T-helper 17 cell (primary cell): ENCODE results near the gene RASL12. TPM values are rescaled to one million over a fixed set of nuclear protein-coding genes. Genes with fewer than 3 reads are reported as not detected.
"Not testable (repeated sequence)": the region's sequence is repeated elsewhere in the genome, so short reads cannot be mapped to it uniquely, and the experiment has no call there.

ENCODE experiments used
- ATAC-seq: fragments of 150-1000 bp; cut with Tn5 transposase; 2 replicates; pipeline ENCODE4 v1.10.0; 2021; ENCODE audit warnings: mild to moderate bottlenecking, moderate library complexity
- DNase-seq, 3 donors: peaks; one replicate each; pipeline versions ENCODE4 v3.0.0 to v3.0.0-alpha.2; 2020 to 2021
- H3K9me3 ChIP-seq: one replicate; pipeline ENCODE4 v1.7.0; 2013; ENCODE audit warnings: low read length, mild to moderate bottlenecking; ENCODE audit not compliant: control insufficient read depth, poor library complexity, severe bottlenecking
- H3K27ac Mint-ChIP-seq: one replicate; pipeline ENCODE4 v1.8.0; 2022; ENCODE audit warnings: mild to moderate bottlenecking, moderate library complexity, mixed read lengths
- H3K27me3 Mint-ChIP-seq: one replicate; pipeline ENCODE4 v1.8.0; 2022; ENCODE audit warnings: mixed read lengths
- H3K36me3 Mint-ChIP-seq: one replicate; pipeline ENCODE4 v1.8.0; 2022; ENCODE audit warnings: low read depth, mixed read lengths
- H3K4me1 Mint-ChIP-seq: one replicate; pipeline ENCODE4 v1.8.0; 2022; ENCODE audit warnings: mild to moderate bottlenecking, mixed read lengths
- H3K4me3 Mint-ChIP-seq: one replicate; pipeline ENCODE4 v1.8.0; 2022; ENCODE audit warnings: mild to moderate bottlenecking, moderate library complexity, mixed read lengths
- total RNA-seq, 4 donors: library from RNA in 2 of 4; stranded (reverse) in 2 of 4; gene quantifications; one replicate each; pipeline ENCODE4 v1.2.3 and lab custom pipeline; 2022 to 2026

RASL12 gene
- total RNA-seq, 2 donors from 2014 or later = not detected

DNA sequence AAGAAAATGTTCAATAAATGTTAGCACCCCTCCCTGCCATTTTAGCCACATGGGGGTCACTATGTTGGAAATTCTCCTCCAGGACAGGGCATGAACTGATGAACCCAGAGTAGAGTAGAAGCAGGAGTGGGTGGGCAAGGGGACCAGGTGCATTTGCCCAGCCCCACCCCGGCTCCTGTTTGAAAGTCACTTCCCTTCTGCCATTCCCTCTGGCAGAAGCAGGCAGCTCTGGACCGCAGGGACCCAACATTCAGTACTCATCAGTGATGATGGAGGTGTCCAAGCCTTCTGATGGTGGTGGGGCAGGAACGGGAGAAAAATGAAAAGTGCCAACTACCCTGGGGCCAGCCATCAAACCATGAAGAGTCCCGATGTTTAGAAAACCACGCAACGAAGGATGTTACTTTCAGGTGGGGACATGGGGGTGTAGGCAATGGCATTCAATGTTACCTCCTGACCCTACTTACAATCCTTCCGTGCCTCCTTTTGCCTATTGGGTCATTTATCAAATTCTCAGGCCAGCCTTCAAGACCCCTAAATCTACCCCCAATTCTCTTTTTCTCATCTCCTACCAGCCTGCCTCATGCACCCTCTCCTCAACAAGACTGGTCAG is 30.0 kb upstream of the RASL12 start:
- no peaks in the 10 kb centered on the region for H3K9me3 ChIP-seq
- no peak overlapping the region for H3K4me3 Mint-ChIP-seq
- H3K27me3 Mint-ChIP-seq = no peaks in the 10 kb centered on the region
- DNase-seq = no peak
- peaks cover 12% of the 10 kb centered on the region for H3K4me1 Mint-ChIP-seq
- no peak for ATAC-seq
- H3K27ac Mint-ChIP-seq = peak overlapping the region; percentile 81
- H3K36me3 Mint-ChIP-seq = peaks cover 8% of the 10 kb centered on the region

DNA sequence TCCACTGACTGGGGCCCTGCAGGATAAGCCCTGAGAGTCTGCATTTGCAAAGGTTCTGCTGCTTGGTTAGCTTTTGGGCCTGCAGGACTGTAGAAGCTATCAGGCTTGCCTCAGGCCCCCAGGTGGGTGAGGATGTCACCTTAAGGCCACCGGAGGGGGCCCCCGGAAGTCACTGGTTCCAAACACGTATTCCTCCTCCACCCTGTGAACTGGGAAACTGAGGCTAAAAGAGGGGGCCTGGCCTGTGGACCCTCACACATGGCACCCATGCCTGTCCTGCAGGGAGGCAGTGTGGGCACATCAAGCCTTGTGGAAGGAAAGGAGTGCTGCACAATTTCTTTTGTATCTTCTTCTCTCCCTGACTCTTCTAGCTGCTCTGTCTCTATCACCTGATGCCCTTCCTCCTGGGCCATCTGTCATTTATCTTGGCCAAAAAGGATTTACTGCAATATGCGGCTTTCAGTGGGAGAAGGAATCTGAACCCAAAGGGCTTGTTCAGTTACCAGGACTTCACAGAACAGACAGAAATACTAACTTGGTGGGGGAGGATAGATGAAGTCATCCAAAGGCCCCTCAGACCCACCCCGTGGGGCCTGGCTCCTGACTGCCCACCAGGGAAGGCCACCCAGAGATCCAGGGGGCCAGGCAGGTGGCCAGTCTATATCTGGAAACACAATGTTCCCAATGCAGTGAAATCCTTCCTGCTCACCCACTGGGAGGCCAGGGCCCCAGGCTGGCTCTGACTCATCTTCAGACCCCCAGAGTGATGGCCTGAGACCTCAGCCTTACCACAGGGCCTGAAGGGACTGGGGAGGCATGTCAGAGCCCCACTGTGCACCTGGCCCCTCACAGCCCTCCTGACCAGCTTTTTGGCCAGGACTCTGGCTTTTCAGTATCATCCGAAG is 28.9 kb upstream of the RASL12 start:
- no peak for ATAC-seq
- no peaks in the 10 kb centered on the region for H3K27me3 Mint-ChIP-seq
- peaks cover 11% of the 10 kb centered on the region for H3K4me1 Mint-ChIP-seq
- no peaks in the 10 kb centered on the region for H3K9me3 ChIP-seq
- no peak overlapping the region for H3K4me3 Mint-ChIP-seq
- H3K36me3 Mint-ChIP-seq = peaks cover 8% of the 10 kb centered on the region
- H3K27ac Mint-ChIP-seq = no peak overlapping the region
- no peak for DNase-seq

DNA sequence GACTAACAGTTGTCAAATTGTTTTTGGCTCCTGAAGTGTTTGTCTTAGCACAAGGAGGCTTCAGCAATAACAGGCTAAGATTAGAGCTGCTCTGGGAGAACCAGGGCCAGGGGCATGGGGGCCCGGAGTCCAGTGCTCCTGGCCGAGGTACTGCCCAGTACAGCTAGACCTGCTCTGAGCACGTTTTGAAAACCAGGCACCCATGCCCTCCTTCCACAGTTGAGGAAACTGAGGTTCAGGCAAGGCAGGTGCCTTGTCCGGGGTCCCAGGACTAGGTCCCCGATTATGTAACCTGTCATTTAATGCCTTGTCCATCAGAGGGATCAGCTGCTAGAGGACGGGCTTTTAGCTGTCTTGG is 27.9 kb upstream of the RASL12 start:
- peaks cover 8% of the 10 kb centered on the region for H3K36me3 Mint-ChIP-seq
- H3K4me1 Mint-ChIP-seq = peaks cover 8% of the 10 kb centered on the region
- no peak overlapping the region for H3K27ac Mint-ChIP-seq
- ATAC-seq (no peak), DNase-seq (no peak)
- no peaks in the 10 kb centered on the region for H3K9me3 ChIP-seq
- H3K4me3 Mint-ChIP-seq = no peak overlapping the region
- no peaks in the 10 kb centered on the region for H3K27me3 Mint-ChIP-seq

DNA sequence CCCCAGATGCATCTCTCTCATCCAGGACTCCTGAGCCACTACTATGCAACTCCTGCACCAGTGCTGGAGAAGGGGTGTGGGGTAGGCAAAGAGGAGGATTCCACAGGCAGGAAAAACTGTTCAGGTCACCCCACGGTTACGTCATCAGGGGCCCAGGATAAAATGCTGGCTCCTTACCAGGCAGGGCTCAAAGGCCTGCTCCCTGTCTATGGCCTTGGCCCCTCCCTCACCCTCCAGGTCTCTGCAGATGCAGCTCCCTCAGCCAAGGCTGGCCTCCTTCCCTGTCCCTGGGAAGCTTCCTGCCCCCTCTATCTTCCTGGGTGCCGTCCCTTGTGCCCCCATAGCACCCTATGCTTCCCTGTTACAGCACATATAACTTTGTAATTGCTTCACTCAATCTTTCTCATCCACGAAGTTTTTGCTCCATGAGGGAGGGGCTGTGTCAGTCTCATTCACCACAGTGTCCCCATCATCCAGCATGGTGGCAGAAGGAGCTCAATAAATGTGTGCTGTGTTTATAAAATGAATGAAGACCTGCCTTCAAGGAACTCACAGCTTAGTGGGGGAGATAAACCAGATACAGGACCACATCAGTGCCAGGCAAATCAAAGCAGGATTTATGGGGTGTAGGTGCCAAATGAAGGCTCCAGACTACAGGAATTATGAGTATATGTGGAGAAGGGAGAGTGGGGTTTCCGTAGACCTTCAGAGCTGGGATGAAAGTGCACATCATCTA is 27.4 kb upstream of the RASL12 start:
- DNase-seq (no peak), ATAC-seq (no peak)
- no peak overlapping the region for H3K4me3 Mint-ChIP-seq
- no peaks in the 10 kb centered on the region for H3K9me3 ChIP-seq
- peaks cover 8% of the 10 kb centered on the region for H3K36me3 Mint-ChIP-seq
- H3K27ac Mint-ChIP-seq = no peak overlapping the region
- no peaks in the 10 kb centered on the region for H3K27me3 Mint-ChIP-seq
- H3K4me1 Mint-ChIP-seq = peaks cover 8% of the 10 kb centered on the region

DNA sequence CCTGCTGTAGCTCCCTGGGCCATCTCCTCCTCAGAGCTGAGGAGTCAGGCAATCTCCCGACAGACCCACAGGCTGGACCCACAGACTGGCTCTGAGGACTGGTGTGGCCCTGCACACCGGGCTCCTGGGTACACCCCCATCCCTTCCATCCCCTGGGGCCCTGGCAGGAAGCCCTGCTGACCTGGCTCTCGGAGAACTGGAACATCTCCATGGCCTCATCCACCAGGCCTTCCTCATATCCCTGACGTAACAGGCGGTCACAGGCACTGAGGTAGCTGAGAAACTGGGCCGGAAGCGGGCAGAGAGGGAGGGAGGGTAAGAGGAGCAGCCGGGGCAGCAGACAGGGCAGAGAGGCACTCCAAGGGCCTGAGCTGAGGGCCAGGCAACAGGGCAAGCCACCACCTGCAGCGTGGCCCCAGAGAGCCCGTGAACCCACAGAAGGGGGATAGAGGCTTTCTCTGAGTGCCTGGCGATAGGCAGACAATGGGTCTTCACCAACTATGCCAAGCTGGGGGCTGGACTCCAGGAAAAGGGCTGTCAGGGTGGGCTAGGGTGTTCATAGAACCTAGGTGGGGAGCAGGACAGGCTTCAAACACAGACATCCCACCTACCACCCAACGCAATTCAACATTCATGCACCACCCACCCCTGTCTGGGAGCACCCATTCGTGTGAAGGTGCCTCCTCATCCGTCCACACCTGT is 26.7 kb upstream of the RASL12 start:
- Mint-ChIP-seq H3K27ac (no peak overlapping the region), H3K36me3 (peaks cover 8% of the 10 kb centered on the region), H3K4me1 (peaks cover 8% of the 10 kb centered on the region), H3K4me3 (no peak overlapping the region), H3K27me3 (no peaks in the 10 kb centered on the region)
- no peak for ATAC-seq
- DNase-seq = no peak
- H3K9me3 ChIP-seq = no peaks in the 10 kb centered on the region

DNA sequence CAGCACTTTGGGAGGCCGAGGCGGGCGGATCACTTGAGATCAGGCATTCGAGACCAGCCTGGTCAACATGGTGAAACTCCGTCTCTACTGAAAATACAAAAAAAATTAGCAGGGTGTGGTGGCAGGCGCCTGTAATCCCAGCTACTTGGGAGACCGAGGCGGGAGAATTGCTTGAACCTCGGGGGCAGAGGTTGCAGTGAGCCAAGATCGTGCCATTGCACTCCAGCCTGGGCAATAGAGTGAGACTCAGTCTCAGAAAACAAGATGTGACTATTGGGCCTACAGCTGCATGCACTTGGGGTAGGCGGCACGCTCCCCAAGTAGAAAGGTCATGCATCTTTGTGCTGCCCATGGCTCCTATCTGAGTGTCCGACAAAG is 26.0 kb upstream of the RASL12 start:
- not testable (repeated sequence) for H3K9me3 ChIP-seq, ATAC-seq, H3K4me1 Mint-ChIP-seq, H3K4me3 Mint-ChIP-seq, DNase-seq, H3K36me3 Mint-ChIP-seq, H3K27me3 Mint-ChIP-seq, H3K27ac Mint-ChIP-seq

DNA sequence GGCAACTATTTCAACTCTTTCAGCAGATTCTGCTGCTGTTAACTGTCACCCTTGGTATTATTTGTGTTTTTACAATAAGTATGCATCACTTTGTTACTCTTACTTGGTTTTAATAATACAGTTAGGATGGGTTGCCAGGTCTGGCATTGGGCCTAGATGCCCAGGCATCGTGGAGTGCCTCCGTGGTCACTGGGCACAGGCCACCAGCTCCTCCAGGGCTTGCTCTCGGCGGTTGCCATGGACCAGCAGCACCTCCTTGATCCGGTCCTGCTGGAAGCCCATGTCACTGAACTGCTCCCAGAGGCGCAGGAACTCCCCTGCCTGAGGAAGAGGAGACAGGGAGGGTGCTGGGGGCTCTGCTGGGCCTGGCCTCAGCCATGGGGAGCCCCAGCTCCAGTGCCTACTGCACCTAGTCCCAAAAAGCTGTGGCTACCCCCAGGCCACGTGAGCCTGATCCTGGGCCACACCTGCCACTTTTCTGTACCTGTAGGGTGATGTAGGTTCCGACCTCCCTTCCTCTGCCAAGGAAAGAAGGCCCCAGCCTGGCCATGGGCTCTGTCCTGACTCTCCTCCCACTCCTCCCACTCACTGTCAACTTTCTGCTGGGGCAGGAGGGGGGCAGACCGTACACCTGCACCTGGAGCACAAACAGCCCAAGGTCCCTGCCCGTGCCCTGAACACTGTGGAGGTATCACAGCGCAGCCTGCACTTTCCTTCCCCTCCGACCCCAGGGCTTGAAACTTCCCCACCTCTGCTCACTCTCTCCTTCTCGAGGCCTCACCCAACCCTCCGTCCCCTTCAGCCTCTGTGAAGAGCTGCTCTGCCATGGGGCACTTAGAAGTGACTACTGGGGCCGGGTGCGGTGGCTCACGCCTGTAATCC is 25.4 kb upstream of the RASL12 start:
- Mint-ChIP-seq H3K27ac (no peak overlapping the region), H3K4me3 (no peak overlapping the region), H3K27me3 (no peaks in the 10 kb centered on the region), H3K36me3 (peaks cover 6% of the 10 kb centered on the region), H3K4me1 (peaks cover 4% of the 10 kb centered on the region)
- DNase-seq = no peak
- no peaks in the 10 kb centered on the region for H3K9me3 ChIP-seq
- ATAC-seq = no peak

DNA sequence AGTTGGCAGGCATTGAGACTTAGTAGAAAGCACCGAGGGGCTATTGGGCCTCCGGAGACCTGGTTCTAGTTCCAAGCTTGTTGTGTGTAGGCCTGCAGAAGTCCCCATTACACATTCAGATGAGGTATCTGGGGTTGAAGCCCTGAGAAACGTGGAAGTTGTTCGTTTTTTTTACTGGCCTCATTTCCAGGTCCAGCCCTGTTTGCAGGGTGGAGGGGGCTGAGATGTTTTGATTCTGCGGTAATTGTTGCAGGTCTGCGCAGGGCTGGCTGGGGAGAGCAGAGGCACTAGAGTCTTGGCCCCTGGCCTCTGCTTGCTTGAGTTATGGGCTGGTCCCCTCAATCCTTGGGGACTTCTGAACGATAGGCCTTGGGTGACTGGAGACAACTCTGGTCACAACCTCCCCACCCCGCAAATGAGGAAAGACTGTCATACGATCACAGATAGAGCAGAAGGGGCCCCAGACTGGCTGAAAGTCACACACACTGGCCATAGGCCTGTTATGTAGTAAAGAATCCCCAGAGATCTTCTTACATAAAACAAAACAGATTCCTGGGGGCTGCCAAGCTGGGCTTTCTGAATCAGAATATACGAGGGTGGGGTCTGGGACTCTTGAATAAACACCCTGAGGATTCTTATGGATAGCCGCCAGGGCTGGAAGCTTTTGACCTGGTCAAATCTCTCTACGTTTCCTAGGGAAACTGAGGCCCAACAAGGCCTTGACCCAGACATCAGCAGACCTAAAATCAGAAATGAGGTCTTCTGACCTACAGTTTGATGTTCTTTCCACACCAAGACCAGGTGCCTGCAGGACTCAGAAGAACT is 24.4 kb upstream of the RASL12 start:
- no peaks in the 10 kb centered on the region for H3K9me3 ChIP-seq
- ATAC-seq (no peak), DNase-seq (no peak)
- H3K36me3 Mint-ChIP-seq = peaks cover 3% of the 10 kb centered on the region
- no peak overlapping the region for H3K27ac Mint-ChIP-seq
- H3K27me3 Mint-ChIP-seq = no peaks in the 10 kb centered on the region
- peaks cover 5% of the 10 kb centered on the region for H3K4me1 Mint-ChIP-seq
- H3K4me3 Mint-ChIP-seq = no peak overlapping the region

DNA sequence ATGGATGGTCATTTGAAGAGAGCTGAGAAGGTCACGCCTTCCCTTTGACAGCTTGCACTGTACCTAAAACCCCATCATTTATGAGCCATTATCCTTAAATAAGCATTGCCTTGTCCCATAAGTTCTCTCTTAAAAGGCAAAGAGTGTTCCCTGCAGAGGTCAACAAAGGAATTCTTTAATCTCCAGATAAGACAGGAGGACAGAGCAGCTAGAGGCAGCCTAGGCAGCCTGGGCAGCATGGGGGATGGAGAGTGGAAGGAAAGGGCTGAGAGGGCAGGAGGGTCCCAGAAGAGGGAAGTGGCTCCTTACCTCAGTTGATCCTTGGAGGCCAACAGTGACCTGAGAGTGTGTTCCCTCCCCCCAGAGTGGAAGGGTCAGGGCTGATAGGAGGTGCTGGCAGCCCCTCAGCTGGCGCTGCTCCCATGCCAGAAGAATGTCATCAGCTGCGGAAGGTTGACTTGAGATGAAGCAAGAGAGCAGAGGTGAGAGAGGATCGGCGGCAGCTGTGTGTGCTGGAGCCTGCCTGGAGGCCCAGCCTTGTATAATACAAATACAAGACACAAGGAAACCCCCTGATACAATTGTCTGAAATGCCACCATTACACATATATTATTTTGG is 21.5 kb upstream of the RASL12 start:
- H3K27me3 Mint-ChIP-seq = peaks cover 6% of the 10 kb centered on the region
- no peaks in the 10 kb centered on the region for H3K9me3 ChIP-seq
- H3K27ac Mint-ChIP-seq = no peak overlapping the region
- DNase-seq (no peak), ATAC-seq (no peak)
- no peak overlapping the region for H3K4me3 Mint-ChIP-seq
- H3K36me3 Mint-ChIP-seq = peaks cover 3% of the 10 kb centered on the region
- H3K4me1 Mint-ChIP-seq = peaks cover 3% of the 10 kb centered on the region

DNA sequence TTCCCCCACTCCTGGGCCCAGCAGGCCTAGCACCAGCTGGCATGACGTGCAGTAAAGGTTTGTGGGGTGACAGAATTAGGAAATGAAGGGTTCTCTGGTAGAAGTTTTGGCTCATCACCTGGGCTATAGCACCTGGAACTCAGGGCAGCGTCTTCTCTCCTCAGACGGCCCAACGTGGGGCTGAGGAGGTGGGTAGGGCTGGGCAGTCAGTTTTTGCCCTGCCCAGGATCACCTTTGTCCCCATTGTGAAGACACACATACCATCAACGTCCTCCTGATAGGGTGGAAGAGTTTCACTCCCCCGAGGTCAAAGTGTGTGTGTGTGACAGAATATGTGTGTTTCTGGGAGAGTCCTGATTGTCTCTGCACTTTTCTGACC is 20.8 kb upstream of the RASL12 start:
- H3K36me3 Mint-ChIP-seq = no peaks in the 10 kb centered on the region
- no peaks in the 10 kb centered on the region for H3K9me3 ChIP-seq
- H3K4me3 Mint-ChIP-seq = no peak overlapping the region
- DNase-seq = no peak
- peaks cover 6% of the 10 kb centered on the region for H3K4me1 Mint-ChIP-seq
- peaks cover 13% of the 10 kb centered on the region for H3K27me3 Mint-ChIP-seq
- no peak overlapping the region for H3K27ac Mint-ChIP-seq
- ATAC-seq = no peak

DNA sequence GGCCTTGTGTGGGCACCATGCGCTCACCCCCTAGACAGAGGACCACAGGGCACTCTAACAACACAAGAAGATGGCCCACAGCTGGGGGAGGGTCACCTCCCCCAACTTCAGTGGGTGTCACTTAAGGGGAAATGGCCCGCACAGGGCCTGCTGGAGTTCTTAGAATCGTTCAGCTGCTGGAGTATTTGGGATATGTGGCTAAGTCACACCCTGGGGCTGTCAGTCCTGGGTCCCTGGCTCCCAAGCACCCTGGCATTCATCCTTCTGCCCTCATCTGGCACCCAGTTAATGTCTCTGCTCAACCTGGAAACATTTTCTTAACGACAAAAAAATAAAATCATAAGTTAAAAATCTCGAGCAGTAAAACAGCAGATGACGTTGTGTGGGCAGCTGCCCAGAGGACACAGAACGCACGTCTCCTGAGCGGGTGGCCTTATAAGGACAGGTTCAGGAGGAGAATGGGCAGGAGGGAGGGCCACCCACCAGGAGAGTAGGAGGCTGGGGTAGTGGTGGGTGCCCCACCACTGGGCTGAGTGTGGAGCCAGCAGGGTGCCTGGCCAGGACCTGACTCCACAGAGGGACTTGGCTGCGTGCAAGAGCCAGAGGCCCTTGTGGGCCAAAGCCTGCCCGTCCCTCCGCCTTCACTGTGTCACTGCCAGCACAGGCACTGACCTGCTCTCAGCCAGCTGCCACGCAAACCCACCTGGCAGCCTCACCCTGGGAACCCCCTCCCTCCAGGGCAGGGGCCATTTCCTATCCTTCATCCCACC is 20.3 kb upstream of the RASL12 start:
- Mint-ChIP-seq H3K4me3 (no peak overlapping the region), H3K36me3 (no peaks in the 10 kb centered on the region), H3K4me1 (peaks cover 6% of the 10 kb centered on the region), H3K27ac (no peak overlapping the region), H3K27me3 (peaks cover 19% of the 10 kb centered on the region)
- ATAC-seq (no peak), DNase-seq (no peak)
- no peaks in the 10 kb centered on the region for H3K9me3 ChIP-seq
